Testis (tissue), 3 donors: ENCODE data around the gene SLC4A5. TPM values are rescaled to one million over a fixed set of nuclear protein-coding genes. Genes with fewer than 3 reads are reported as not detected.

Source experiments
- DNase-seq: peaks from one replicate; pipeline ENCODE4 v3.0.0-alpha.2; 2019
- H3K27ac ChIP-seq, 2 donors: fragments of 200-600 bp; sonication (generic); one replicate each; pipeline ENCODE4 v1.5.1; 2019
- H3K27me3 ChIP-seq: fragments of 200-600 bp; sonication (generic); one replicate; pipeline ENCODE4 v1.5.1; 2019
- H3K36me3 ChIP-seq: fragments of 200-600 bp; sonication (generic); one replicate; pipeline ENCODE4 v1.5.1; 2017; ENCODE audit warnings: low read depth; ENCODE audit errors: missing control alignments
- H3K4me1 ChIP-seq: fragments of 200-600 bp; sonication (generic); one replicate; pipeline ENCODE4 v1.5.1; 2019
- H3K4me3 ChIP-seq, 2 donors: fragments of 200-600 bp; sonication (generic); one replicate each; pipeline ENCODE4 v1.5.1; 2017 to 2019
- H3K9me3 ChIP-seq: fragments of 200-600 bp; sonication (generic); one replicate; pipeline ENCODE4 v1.5.1; 2017
- CTCF ChIP-seq, 3 experiments: fragments of 450-650 bp in 2 of 3; fragments of 200-600 bp in 1 of 3; sonication (generic) in 1 of 3; IDR thresholded peaks; one replicate each; pipeline ENCODE4 v1.5.1; 2016 to 2019; ENCODE audit warnings: antibody characterized with exemption in 3 of 3, mild to moderate bottlenecking in 2 of 3, moderate library complexity in 1 of 3
- POLR2A ChIP-seq: fragments of 450-650 bp; IDR thresholded peaks from one replicate; pipeline ENCODE4 v1.6.1; 2017; ENCODE audit warnings: antibody characterized with exemption, mild to moderate bottlenecking, moderate library complexity
- WGBS, 2 donors: methylation state at CpG; one replicate each; pipeline ENCODE4 v1.1.5; 2018; 5-methylcytosine and 5-hydroxymethylcytosine counted together
- intact Hi-C: fragments of 100-400 bp; cut with DNase I; formaldehyde crosslinking; loops from one replicate; pipeline ENCODE4 v1.15.1; 2023; ENCODE audit warnings: low total_unique reads
- polyA plus RNA-seq: library from polyadenylated mRNA; stranded (reverse); fragments of 350-450 nt; fragmentation: Illumina TruSeq; extraction: RNeasy Lipid Tissue Mini Kit (QIAGEN cat#74804); gene quantifications from one replicate; pipeline ENCODE4 v1.2.3, GENCODE V29; 2014; ENCODE audit warnings: low read depth, low replicate concordance; ENCODE audit not compliant: insufficient read depth
- total RNA-seq, 2 donors: library from RNA; depleted of rRNA; stranded (reverse); fragments of >200 nt; gene quantifications; one replicate each; pipeline ENCODE4 v1.2.3, GENCODE V29; 2016

Gene SLC4A5
- total and polyA plus RNA-seq, 3 donors from 2014 or later, result 40.3 to 188 (median 113) TPM

GRCh38 chr2:74261204-74261864 is 81.9 kb downstream of the SLC4A5 start:
- no peak overlapping the region for H3K4me3 ChIP-seq
- intact Hi-C loops, result no loop called here
- 74 to 84% methylated on average over 6 of the region's 6 CpGs for WGBS, 2 donors
- no peaks in the 10 kb centered on the region for H3K27me3 ChIP-seq
- peaks cover 11% of the 10 kb centered on the region for H3K4me1 ChIP-seq
- no peaks in the 10 kb centered on the region for H3K9me3 ChIP-seq
- no peak for DNase-seq
- no peak overlapping the region for H3K27ac ChIP-seq
- TF ChIP-seq CTCF (IDR thresholded peaks at IDR 0.05) (no peak), POLR2A (no peak)
- H3K36me3 ChIP-seq, result no peaks in the 10 kb centered on the region

GRCh38 chr2:74260495-74260894 is 82.7 kb downstream of the SLC4A5 start:
- no peaks in the 10 kb centered on the region for H3K9me3 ChIP-seq
- no peak for TF ChIP-seq POLR2A
- no peak for TF ChIP-seq CTCF (IDR thresholded peaks at IDR 0.05)
- intact Hi-C loops, result no loop called here
- no peak for DNase-seq
- 63 to 73% methylated on average over 2 of the region's 2 CpGs for WGBS, 2 donors
- no peak overlapping the region for H3K27ac ChIP-seq
- no peaks in the 10 kb centered on the region for H3K36me3 ChIP-seq
- peaks cover 11% of the 10 kb centered on the region for H3K4me1 ChIP-seq
- H3K27me3 ChIP-seq, result no peaks in the 10 kb centered on the region
- no peak overlapping the region for H3K4me3 ChIP-seq

- intact Hi-C loops, result no loop called here
- WGBS, 2 donors, result 80 to 88% methylated on average over 4 of the region's 4 CpGs
- H3K36me3 ChIP-seq, result no peaks in the 10 kb centered on the region
Measured at GRCh38 chr2:74259733-74260132, 83.5 kb downstream of the SLC4A5 start.

GRCh38 chr2:74259191-74259590 is 84.0 kb downstream of the SLC4A5 start:
- no peaks in the 10 kb centered on the region for H3K36me3 ChIP-seq
- no peak overlapping the region for H3K27ac ChIP-seq
- no peaks in the 10 kb centered on the region for H3K9me3 ChIP-seq
- WGBS, 2 donors, result 39 to 79% methylated on average over 3 of the region's 3 CpGs
- intact Hi-C loops, result no loop called here
- no peaks in the 10 kb centered on the region for H3K27me3 ChIP-seq
- TF ChIP-seq CTCF (IDR thresholded peaks at IDR 0.05) (no peak), POLR2A (no peak)
- H3K4me1 ChIP-seq, result peaks cover 11% of the 10 kb centered on the region
- DNase-seq, result peak; percentile 63
- no peak overlapping the region for H3K4me3 ChIP-seq

More at GRCh38 chr2:74259733-74260132, 83.5 kb downstream of the SLC4A5 start:
- Histone ChIP-seq H3K4me1 (peaks cover 11% of the 10 kb centered on the region), H3K27ac (no peak overlapping the region), H3K9me3 (no peaks in the 10 kb centered on the region), H3K27me3 (no peaks in the 10 kb centered on the region), H3K4me3 (no peak overlapping the region)
- DNase-seq, result no peak
- TF ChIP-seq CTCF (IDR thresholded peaks at IDR 0.05), result no peak
- no peak for TF ChIP-seq POLR2A

GRCh38 chr2:74255660-74256213 is 87.5 kb downstream of the SLC4A5 start:
- intact Hi-C loops, result no loop called here

More at GRCh38 chr2:74255660-74256213, 87.5 kb downstream of the SLC4A5 start:
- Histone ChIP-seq H3K9me3 (no peaks in the 10 kb centered on the region), H3K36me3 (no peaks in the 10 kb centered on the region), H3K4me1 (peaks cover 11% of the 10 kb centered on the region), H3K4me3 (no peak overlapping the region), H3K27ac (peak overlapping the region in 1 of 2 donors; percentile 31), H3K27me3 (no peaks in the 10 kb centered on the region)
- WGBS, 2 donors, result 65 to 86% methylated on average over 18 of the region's 18 CpGs
- TF ChIP-seq POLR2A, result no peak
- no peak for TF ChIP-seq CTCF (IDR thresholded peaks at IDR 0.05)
- DNase-seq, result peak; percentile 51
